SIG-M5 treated with dmso at 0.1 percent for 504 hours (cell line): Measurements from ENCODE around the gene NCF4.

ENCODE experiments used
- DNase-seq: peaks from one replicate; lab custom pipeline; 2025; ENCODE audit not compliant: unreplicated experiment; lab: John Stamatoyannopoulos, UW

NCF4 gene

DNA sequence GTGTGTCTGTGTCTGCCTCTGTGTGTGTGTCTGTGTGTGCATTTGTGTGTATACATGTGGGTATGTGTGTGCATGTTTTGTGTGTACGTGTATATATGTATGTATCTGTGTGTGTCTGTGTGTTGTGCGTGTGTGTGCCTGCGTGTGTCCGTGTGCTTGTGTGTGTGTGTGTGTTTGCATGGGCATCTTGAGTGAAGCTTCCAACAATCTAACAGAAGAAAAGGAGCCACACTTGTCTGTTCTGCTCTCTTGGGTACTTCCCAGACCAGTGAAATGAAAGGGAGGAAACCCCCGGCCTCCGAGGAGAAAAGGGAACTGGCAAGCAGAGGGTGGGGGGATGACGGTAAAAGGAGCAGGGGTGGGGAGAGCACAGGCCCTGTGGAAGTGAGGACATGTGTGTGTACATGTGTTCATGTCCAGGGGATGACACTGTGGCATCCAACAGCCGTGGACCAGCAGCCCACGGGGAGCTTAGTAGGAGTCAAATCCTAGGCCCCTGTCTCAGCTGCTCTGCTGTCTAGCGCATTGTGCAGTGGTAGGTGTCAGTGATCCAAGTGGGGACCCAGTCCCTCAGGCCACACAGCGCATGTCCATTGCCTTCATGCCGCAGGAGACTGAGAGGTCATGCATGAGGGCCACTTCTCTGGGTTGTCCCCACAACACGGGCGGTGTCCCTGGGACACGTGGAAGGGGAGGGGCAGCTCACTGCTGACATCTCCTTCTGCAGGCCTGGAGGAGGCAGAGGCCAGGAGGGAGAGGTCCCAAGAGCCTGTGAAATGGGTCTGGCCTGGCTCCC lies 60.7 kb downstream of the NCF4 start:
- DNase-seq, result peak; percentile 21

DNA sequence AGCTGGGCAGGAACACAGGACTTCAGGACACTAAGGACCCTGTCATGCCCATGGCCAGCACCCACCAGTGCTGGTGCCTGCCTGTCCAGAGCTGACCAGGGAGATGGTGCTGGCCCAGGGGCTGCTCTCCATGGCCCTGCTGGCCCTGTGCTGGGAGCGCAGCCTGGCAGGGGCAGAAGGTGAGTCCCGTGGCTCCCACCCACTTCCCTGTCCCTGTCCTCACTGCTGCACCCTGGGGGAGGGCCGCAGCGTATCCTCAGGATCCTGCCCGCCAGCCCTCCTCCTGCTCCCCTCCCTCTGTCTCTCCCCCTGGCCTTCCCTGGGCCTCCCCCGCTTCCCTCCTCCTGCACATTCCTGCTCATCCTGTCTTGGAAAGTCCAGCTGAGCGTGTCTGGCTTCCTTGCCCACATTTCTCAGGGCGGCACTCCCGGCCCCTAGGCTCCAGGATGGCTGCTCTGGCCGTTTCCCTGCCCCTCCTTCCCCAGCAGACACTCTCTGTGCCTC lies 61.4 kb downstream of the NCF4 start:
- no peak for DNase-seq

DNA sequence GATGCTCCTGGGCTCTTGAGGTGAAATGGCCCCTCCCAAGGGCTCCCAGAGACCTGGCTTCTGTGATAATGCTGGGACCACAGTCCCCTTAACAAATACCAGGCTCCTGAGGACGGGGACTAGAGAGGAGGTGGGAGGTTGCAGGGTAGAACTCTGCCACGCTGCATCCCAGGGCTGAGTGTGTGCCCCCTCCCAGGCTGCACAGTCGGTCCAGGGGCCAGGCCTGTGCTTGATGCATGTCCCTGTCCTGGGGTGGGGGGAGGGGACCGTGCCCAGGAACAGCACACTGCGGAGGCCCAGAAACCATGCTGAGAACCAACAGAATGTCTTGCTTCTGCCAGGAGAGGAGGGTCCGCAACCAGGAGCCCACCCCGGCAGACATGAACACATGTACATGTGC lies 61.9 kb downstream of the NCF4 start:
- no peak for DNase-seq

GRCh38 chr22:36923131-36923788 lies 62.5 kb downstream of the NCF4 start:
- DNase-seq, result no peak

DNA sequence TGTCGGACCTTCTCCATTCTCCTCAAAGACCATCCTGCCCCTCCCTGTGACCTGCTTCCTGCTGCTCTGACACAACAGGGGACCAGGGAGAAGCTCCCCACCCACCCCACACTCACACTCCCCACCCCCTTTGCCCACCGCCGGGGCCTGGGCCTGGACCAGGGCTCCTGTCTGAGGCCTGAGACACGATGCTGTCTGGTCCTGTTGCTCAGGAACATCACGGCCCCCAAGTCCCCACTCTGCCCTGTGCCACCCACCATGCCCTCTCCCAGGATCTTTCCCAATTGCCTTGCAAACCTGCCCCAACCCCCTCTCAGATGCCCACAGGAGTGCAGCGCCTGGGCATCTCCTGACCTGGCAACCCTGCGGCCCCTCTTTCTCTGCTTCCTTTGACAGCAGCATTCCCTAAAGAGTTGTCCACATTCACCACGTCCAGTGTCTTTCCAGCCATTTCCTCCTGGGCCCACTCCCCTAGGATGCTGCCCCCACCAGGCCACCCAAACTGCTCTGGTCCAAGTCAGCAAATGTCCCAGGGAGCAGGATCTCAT lies 63.4 kb downstream of the NCF4 start:
- DNase-seq, result no peak

- DNase-seq, result no peak
Measured at GRCh38 chr22:36925388-36926290, 64.8 kb downstream of the NCF4 start.

DNA sequence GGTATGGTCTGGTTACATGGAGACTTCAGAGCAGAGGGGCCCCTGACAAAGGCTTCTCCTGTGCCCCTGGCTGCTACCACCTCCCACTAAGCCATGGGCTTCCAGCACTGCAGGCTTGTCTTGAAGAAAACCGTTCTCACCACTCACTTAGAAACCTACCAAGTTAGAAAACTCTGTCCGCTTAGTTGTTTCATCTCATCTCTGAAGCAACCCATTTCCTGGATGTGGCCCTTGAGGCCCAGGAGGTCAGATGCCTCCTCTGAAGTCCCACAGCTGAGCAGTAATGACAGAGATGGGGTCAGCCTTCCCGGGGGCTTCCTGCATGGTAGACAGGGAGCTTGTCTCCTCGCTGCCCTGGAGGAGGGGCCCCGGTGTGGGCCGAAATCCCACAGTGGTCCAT lies 65.5 kb downstream of the NCF4 start:
- no peak for DNase-seq

DNA sequence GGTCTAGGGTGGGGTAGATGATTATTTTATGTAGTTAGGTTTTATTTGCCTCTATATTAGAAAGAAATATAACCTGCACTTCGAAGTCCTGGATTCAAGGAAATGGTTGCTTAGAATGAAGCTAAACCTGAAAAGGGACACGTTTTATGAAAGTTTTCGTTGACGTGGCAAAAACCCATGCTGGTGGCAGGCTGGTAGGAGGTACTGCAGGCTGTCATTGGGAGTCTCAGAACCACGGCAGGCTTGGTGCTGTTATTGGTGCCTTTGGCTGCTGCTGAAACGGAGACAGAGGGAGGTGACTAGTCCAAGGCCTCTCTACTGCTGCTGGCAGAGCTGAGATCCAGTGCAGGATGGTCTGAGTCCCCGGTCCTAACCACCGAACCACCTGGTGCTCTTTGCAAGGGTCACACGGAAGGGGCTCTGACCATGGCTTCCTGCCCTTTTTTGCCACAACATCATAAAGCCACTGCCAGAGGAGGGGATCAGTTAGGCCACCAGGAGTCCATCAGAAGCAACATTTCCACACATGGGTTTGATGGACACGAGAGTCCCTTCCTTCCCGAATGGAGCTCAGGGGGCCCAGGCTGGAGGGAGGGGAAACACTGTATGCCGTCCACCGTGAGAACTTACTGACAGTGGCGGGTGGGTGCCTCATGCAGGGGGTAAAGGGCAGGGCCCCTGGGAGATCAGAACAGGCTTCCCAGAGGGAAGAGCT lies 66.1 kb downstream of the NCF4 start:
- no peak for DNase-seq
